IPS-NIHi7 (cell line): Measurements from ENCODE around the gene GOLT1A.

Experiments used
- DNase-seq: peaks from one replicate; pipeline ENCODE4 v3.0.0; 2012; ENCODE audit warnings: mixed read lengths; ENCODE audit errors: extremely low spot score

Gene GOLT1A

DNA sequence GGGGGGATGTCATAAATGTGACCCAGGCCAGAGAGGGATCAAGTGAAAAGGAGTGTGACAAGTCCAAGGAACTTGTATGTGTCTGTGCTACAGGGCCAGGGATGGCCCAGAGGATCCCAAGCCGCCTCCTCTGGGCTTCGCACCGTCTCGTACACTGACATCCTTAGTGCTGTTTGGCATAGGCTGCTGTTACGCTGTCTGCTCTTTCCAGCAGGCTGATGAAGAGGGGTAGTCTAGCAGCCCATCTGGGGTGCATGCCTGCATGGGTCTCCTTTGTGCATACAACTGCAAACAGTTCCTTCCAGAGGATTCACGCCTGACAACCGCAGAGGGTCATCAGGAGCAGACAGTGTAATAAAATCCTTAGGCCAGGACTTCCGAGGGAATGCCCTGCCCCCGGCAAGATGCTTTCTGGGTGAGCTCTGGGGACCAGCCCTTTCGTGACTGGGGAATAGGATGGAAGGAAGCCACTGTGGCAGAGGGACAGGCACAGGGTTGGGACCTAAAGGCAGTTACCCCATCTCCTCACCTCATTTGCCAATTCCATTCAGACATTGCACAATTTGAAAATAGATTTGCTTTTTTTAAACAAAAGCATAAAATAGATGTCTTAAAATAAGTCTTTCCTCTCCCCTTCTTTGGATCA, 6.3 kb upstream of the GOLT1A start:
- DNase-seq: no peak

DNA sequence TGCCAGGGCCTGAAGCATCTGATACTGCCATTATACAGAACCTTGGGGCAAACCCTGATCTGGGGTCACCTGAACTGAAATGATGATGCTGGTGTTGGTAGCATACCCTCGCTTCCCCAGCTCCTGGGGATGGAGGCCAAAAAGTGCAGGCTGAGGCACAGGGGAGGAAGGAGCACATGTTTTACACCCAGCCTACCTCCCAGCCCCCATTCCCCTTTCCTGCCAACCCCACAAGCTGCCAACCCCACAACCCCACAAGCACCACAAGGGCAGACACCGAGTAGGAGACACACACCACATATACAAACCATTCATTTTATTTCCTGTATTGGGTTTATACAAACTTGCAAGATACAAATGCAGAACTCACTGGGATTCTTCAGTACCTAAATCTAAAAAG, 4.8 kb upstream of the GOLT1A start:
- no peak for DNase-seq

DNA sequence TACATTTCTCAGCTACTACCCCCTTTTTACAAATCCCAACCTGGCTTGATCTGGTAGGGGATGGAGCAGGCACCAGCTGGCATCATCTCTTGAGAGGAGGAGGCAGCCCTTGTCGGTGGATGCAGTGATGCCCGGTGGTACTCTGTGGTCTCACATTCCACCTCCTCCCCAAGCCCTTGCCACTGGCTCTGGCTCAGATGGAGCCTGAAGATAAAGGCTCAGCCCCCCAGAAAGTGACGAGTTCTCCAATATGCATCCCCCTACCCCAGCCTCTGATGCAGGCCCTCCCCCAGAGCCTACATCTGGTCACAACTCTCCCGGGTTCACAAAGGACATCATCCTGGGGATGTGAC, 3.8 kb upstream of the GOLT1A start:
- DNase-seq: no peak

DNA sequence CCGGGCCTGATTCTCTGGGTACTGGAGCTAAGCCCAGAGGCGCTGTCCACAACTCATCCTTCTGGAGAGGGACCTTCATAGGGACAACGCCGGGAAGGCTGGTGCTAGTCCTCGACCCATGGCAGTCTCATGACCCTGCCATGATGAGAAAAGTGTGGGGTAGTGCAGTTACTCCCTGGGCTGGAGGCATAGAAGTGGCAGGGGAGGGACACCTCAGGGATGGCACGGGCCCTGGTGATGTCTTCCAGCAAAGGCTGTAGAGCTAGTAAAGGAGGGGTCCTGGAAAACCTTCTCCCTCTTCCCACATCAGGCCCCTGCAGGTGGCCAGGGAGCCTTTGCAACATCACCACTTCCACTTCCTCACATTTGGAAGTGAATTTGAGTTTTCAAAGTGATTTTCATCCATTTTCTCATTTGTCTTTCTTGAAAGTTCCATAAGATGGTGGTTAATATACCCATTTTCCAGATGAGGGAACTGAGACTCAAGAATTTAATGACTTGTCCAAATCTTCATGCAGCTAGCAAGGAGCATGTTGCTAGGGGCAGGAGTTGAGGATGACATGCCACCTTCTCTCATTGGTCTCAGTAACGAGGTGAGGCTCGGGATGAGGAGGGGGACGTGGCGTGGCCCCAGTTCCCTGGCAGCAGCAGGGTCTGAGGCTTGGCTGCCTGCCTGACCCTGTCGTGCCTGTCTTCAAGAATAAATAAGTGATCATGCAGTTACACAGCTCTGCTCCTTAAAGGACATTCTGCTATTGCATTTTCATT, 3.3 kb upstream of the GOLT1A start:
- no peak for DNase-seq

DNA sequence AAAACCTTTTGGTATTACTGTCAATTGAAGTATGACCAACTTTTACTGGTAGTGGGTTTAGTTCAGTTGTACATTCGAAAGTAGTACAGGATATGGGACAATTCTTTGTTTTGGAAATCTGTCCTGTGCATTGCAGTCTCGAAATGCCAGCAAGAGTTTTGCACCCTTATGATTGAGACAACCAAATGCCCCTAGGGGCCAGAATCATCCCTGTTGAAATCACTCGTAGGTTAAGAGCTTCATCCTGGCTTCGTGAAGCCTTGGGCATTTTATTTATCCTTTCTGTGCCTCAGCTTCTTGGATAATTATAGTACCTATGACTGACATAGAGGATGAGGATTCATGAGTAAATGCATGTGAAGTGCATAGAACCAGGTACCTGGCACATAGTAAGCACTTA, 2.4 kb upstream of the GOLT1A start:
- no peak for DNase-seq

DNA sequence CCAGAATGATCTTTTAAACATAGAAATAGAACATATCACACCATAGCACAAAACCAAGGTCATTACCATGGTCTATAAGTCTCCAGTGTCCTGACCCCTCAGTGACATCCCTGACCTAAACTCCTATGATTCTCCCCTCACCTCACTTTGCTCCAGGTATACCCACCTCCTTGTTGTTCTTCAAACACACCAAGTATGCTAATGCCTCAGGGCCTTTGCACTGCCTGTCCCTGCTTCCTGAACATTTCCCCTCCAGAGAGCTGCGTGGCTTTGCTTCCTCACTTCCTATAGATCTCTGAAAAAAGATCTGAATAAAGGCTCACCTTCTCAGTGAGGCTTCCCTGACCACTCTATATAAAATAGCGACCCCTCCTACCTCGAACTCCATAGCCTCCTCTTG, 1.1 kb downstream of the GOLT1A start:
- no peak for DNase-seq

DNA sequence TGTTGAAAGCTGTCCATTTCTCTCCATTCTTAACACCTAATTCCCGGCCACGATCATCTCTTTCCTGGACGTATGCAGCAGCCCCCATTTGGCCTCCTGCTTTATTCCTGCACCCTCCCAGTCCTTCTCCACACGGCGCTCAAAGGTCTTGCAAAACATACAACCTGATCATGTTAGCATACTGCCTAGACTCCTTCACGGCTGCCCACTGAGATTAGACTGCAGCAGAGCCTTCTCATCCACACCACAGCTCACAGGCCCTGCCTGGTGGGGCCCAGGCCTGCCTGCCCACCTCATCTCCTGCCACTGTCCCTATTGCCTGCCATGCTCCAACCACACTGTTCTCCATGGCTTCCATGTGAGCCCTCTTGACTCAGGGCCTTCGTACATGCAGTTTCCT, 2.7 kb downstream of the GOLT1A start:
- DNase-seq: no peak

DNA sequence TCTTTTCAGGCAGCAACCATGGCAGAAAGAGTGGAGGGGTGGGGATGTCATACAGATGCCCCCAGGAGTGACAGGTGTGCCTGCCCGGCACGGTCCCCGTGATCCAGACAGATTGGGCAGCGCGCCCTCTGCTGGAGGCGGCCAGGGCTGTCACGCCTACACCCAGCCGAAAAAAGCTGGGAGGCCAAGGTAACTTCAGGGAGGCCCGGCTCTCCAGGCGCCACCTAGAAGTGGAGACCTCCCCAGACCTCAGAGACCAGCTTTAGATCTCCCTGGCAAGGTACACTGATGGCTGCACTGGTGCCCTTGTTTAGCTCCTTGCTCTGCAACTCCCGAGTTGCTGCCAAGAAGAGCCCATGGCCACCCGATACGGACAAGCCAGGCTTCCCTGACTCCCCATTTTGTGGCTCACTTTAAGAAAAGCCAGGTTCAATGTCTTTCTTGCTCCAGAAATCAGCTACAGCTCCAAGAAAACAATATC, 6.6 kb downstream of the GOLT1A start:
- peak; percentile 94 for DNase-seq

DNA sequence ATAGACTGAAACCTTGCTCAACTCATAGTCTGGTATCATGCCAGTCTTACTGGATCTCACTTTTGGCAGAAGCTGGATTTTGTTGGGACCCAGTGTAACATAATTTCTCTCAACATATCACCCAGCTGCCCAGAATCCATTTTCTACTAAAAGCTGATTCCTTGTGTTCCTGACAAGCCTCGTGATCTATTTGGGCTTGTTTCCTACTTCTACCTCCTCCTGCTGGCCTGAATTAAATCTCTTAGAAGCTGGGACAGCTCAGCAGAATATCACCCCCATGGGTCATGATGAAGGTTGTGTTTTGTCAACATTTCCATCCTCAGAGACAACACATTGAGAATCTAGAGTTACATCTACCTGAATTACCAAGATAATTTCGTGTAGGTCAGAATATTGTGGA, 7.7 kb downstream of the GOLT1A start:
- no peak for DNase-seq

DNA sequence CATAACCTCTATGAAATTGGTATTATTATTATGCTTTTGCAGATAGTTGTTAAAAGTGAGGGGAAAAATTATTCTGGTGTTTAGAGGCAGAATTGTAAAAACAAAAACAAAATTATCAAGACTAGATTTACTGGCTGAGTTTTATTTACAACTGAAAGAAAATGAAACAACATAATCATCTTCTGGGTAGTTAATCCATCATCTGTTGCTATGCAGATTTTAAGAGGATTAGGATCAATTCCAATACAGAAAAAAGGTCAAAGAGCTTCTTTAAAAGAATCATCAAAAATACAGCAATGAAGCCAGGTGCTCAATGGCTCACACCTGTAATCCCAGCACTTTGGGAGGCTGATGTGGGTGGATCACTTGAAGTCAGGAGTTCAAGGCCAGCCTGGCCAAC, 8.3 kb downstream of the GOLT1A start:
- DNase-seq: no peak

DNA sequence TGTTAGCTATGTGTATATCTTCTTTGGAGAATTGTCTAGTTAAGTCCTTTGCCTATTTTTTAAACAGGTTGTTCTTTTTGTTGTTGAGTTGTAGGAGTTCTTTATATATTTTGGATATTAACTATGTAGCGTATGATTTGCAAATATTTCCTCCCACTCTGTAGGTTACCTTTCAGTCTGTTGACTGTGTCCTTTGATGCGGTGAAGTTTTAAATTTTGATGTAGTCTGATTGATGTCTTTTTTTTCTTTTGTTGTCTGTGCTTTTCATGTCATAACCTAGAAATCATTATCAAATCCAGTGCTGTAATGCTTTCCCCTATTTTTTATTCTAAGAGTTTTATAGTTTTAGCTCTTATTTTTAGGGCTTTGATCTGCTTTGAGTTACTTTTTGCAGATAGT, 8.8 kb downstream of the GOLT1A start:
- no peak for DNase-seq

DNA sequence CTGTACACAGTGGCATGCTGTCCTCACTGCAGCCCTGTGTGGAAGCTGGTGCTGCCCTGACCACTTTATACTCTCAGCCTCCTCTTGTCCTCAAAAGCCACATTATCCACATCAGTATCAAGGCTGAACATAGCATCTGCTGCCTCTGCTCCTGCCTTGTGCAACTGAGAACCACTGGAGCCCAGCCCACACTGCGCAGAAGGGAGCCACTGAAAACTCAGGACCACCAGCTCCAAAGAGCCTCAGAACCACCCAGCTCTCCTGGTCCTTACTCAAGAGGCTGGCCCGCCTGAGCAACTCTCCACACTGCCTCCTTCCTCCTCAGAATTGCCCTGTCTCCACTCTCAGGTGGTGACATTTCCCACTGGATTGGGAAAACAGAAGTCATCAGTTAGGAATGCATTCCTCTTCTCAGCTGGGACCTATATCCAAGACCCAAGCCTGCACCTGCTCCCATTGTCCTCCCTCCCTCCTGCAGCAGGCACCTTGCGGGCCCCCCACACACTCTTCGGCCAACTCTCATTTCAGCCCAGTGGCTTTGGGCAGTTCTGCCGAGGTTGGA, 10.5 kb downstream of the GOLT1A start:
- no peak for DNase-seq

DNA sequence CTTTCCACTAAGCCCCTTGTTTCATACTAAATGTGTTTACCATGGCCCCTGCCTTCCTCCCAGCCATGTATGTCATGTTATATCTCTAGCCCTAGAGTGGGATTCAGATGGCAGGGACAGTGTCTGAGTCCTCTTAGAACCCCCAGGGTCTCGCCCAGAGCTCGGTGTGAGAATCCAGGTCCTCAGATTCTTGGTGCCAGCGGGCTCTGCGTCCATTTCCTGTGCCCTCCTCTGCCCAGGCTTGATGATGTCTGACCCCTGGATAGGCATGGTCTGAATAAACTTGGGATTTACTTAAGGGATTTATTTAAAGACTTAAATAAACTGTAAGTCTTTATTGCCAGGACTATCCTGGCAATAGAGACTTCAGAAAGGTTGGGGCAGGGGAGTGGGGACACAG, 11.3 kb downstream of the GOLT1A start:
- DNase-seq: no peak

DNA sequence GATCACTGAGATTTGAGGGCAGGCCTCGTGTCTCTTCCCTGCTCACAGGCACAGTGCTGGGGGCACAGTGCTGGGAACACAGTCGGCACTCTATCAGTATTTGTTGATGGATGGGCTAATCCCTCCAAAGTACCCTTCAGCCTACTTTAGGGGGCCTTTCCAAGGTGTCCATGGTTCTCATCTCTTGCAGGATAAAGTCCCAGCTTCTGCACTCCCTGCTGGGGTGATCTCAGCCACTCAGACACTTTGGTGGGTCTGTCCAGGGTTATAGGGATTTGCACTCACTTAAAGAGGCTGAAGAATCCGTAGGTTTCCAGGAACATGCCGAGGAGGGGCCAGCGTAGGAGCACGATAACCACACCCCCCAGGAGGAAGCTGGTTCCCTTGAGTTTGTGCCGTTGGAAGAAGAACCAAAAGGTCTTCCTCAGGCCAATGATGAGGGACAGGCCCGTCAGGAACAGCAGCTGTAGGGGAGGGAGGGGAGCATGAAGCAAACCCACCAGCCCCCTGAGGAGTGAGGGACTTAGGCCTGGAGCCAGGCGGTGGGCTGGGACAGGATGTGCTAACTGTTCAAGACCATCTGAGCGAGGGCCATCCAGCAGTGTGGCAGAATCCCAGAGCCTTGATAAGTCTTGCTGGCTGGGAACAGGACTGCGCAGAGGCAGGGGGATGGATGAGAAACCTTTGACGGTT, 12.3 kb downstream of the GOLT1A start:
- no peak for DNase-seq

DNA sequence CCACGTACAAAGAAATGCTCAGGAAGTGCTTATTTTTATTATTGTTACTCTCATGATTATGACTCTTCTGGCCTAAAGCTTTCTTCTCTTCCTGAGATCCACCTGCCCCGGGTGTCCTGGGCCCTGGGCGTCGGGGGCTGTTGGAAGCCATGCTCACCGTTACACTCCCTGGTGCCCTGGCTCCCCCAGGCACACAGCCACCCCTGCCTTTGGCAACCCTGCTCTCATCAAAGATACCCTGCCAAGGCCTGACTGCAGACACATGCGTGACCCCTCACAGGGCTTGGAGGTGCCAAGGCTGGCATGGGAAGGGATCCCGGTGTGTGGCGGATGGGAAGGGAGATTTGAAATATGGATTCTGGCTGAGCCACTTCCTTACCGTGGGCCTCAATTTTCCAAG, 14.2 kb downstream of the GOLT1A start:
- no peak for DNase-seq

DNA sequence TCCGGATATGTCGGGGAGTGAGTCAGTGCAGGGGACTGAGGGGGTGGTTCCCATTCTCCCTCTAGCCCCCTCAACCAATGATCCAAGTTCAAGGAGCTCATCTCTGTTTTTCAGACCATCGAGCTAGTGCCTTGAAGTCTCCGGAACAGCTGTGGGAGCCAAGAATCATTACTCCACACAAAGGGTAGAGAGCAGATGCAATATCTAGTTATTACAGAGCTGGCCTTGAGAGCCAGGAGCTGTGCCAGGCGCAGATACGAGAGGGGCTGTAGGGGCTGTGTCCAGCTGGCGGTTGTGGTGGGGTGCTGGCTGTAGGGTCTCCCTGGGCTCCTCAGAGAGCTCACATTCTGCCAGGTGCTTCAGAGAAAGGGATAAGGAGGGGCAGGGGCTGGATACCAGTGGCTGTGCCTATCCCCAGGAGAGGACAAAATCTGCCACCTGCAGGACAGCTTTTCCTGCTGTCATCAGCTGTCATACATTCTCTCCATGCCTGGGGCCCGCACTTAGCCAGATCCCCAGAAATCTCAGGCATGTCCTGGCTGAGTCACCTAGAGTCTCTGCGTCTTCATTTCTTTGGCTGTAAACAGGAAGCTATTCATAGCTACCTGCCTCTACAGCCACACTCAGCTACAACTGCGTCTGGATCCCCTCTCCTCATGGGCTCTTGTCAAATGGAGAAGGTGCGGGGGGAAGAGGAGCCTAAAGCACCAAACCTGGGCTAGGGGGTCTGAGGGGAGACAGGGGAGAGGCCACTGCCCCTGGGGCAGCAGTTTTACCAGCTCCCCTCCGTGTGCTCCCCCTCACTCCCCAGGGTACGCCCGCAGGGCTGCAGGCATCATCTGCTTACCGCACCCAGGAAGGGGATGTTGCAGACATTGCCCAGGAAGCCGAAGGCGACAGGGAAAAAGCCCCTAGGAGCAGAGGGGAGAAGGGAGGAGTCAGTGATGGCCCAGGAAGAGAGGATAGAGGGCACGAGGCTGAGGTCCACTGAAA, 15.1 kb downstream of the GOLT1A start:
- DNase-seq: peak; percentile 65

DNA sequence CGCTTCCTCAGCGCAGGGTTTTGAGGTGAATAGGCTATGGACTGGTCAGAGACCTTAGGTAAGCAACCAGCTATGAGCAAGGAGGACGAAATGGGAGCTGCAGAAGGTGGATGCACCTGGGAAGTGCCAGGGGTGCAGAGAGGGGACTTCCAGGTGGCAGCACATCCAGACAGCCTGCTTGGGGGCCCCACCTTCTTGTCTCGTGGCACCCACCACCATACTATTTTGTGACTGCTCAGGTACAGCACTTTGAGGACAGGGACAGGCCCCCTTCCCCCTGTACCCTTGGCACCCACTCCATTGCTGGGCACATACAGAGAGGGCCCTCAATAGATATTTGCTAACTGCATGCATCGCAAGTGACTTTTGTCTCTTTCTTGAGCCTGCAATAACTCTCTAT, 16.7 kb downstream of the GOLT1A start:
- no peak for DNase-seq

DNA sequence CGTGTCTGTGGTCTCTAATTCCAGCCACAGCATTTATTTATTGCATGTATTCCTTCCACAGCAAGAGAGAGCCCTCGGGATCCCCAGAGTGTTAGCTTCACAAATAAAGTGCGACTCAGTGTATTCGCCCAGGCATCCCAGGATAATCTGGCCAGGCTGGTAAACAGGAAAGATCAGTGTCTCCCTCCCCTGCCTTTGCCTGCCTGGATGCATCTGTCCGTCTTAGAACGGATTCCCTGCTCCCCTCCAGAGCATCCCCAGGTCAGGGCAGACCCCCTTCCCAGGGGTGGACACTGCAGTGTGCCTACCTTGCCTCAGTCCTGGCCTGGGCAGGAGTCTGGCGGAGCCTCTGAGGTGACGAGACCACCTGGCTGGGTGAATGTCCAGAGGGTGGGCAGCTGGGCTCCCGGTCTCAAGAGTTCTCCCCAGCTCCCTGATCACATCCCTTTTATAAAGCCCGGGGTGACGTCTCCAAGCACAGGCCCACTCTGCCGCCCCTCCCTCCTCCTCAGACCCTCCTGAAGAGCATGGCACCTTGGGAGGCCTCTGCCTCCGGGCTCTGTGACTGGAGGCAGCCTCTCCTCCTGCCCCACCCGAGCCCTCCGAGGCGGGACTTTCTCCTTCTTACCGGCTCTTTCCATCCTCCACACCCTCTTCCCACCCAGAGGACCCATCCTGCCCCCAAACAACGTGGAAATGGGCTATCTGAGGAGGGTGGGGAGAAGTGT, 17.6 kb downstream of the GOLT1A start, which contains the start of gene KISS1:
Gene KISS1, minus strand, starts transcription at position 424 of the 728 bp plus-strand sequence. CDS start 3,615 bp downstream, outside the sequence.
- DNase-seq: peak; percentile 51

DNA sequence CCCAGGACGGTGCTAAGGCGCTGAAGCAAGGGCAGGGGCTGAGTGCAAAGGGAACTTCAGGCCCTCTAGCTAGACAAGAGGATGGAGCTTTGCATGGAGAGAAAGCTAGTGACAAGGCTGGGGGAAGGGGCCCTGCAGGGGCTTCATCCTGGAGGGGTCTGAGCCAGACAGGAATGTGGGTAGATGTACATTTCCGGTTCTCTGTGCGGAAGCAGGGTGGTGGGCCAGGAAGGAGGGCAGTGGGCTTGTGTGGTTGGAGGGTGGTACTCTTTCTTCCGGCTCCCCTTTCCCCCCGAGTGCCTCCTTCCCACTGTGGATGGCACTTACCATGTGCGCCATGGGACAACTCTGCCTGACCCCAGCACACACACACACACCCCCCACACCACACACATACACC, 19.0 kb downstream of the GOLT1A start:
- DNase-seq: no peak

DNA sequence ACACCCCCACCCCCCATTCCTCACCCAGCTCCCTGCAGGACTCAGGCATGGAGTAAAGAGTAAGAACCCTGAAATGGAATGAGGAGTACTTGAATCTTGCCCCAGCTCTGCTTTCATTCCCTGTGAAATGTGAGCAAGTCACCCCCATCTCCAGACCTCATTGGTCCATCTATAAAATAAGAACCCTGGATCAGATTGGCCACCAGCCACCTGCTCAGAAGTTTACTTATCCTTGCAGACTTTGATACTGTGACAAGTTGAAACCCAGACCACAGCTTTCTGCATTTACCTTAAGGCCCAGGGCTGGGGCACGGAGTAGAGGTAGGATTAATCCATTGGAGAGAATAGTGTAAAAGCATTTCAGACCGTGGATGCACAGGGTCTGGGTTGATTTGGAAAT, 19.7 kb downstream of the GOLT1A start:
- DNase-seq: no peak
